Measurements from ENCODE around the gene EYA2.

Gene EYA2

GRCh38 chr20:47058236-47058635 is 163.6 kb downstream of the EYA2 start:
- FAIRE-seq (no peak), DNase-seq (ENCODE audit: insufficient read length, low spot score) (no peak)
- TF ChIP-seq POLR2A (IDR thresholded peaks at IDR 0.05; ENCODE audit: low read depth, low read length): no peak

- no peak for DNase-seq (ENCODE audit: insufficient read length, low spot score)
- no peak for TF ChIP-seq POLR2A (IDR thresholded peaks at IDR 0.05; ENCODE audit: low read depth, low read length)
- no peak for FAIRE-seq
These were observed 164.9 kb downstream of the EYA2 start for GRCh38 chr20:47059536-47059935.

GRCh38 chr20:47061549-47061948 is 166.9 kb downstream of the EYA2 start:
- TF ChIP-seq POLR2A (IDR thresholded peaks at IDR 0.05; ENCODE audit: low read depth, low read length): no peak
- FAIRE-seq (no peak), DNase-seq (ENCODE audit: insufficient read length, low spot score) (no peak)

- TF ChIP-seq POLR2A (IDR thresholded peaks at IDR 0.05; ENCODE audit: low read depth, low read length): no peak
- no peak for FAIRE-seq
- no peak for DNase-seq (ENCODE audit: insufficient read length, low spot score)
These were observed 167.7 kb downstream of the EYA2 start for GRCh38 chr20:47062226-47062890.

- TF ChIP-seq POLR2A (IDR thresholded peaks at IDR 0.05; ENCODE audit: low read depth, low read length): no peak
- FAIRE-seq: no peak
These were observed 168.8 kb downstream of the EYA2 start for GRCh38 chr20:47063407-47063806.

GRCh38 chr20:47063808-47064207 is 169.2 kb downstream of the EYA2 start:
- FAIRE-seq: no peak

More at GRCh38 chr20:47063407-47063806, 168.8 kb downstream of the EYA2 start:
- no peak for DNase-seq (ENCODE audit: insufficient read length, low spot score)

GRCh38 chr20:47066484-47067270 is 172.0 kb downstream of the EYA2 start:
- no peak for TF ChIP-seq POLR2A (IDR thresholded peaks at IDR 0.05; ENCODE audit: low read depth, low read length)
- DNase-seq (ENCODE audit: insufficient read length, low spot score) (no peak), FAIRE-seq (no peak)

More at GRCh38 chr20:47063808-47064207, 169.2 kb downstream of the EYA2 start:
- TF ChIP-seq POLR2A (IDR thresholded peaks at IDR 0.05; ENCODE audit: low read depth, low read length): no peak
- no peak for DNase-seq (ENCODE audit: insufficient read length, low spot score)

- DNase-seq (ENCODE audit: insufficient read length, low spot score) (no peak), FAIRE-seq (no peak)
- no peak for TF ChIP-seq POLR2A (IDR thresholded peaks at IDR 0.05; ENCODE audit: low read depth, low read length)
These were observed 173.1 kb downstream of the EYA2 start for GRCh38 chr20:47067776-47068175.

GRCh38 chr20:47070176-47070575 is 175.5 kb downstream of the EYA2 start:
- TF ChIP-seq POLR2A (IDR thresholded peaks at IDR 0.05; ENCODE audit: low read depth, low read length): no peak
- FAIRE-seq: no peak
- DNase-seq (ENCODE audit: insufficient read length, low spot score): no peak

- no peak for DNase-seq (ENCODE audit: insufficient read length, low spot score)
- TF ChIP-seq POLR2A (IDR thresholded peaks at IDR 0.05; ENCODE audit: low read depth, low read length): no peak
- FAIRE-seq: no peak
These were observed 177.1 kb downstream of the EYA2 start for GRCh38 chr20:47071646-47072185.

- DNase-seq (ENCODE audit: insufficient read length, low spot score): no peak
- FAIRE-seq: no peak
- no peak for TF ChIP-seq POLR2A (IDR thresholded peaks at IDR 0.05; ENCODE audit: low read depth, low read length)
These were observed 179.3 kb downstream of the EYA2 start for GRCh38 chr20:47073766-47074475.

- TF ChIP-seq POLR2A (IDR thresholded peaks at IDR 0.05; ENCODE audit: low read depth, low read length): no peak
- FAIRE-seq: no peak
- no peak for DNase-seq (ENCODE audit: insufficient read length, low spot score)
These were observed 180.6 kb downstream of the EYA2 start for GRCh38 chr20:47075263-47075662.

- no peak for FAIRE-seq
- TF ChIP-seq POLR2A (IDR thresholded peaks at IDR 0.05; ENCODE audit: low read depth, low read length): no peak
- no peak for DNase-seq (ENCODE audit: insufficient read length, low spot score)
These were observed 184.4 kb downstream of the EYA2 start for GRCh38 chr20:47079047-47079446.

- no peak for FAIRE-seq
- no peak for DNase-seq (ENCODE audit: insufficient read length, low spot score)
- no peak for TF ChIP-seq POLR2A (IDR thresholded peaks at IDR 0.05; ENCODE audit: low read depth, low read length)
These were observed 185.7 kb downstream of the EYA2 start for GRCh38 chr20:47080365-47080764.
